ENCODE data around the gene PDS5B. TPM values are rescaled to one million over a fixed set of nuclear protein-coding genes. Genes with fewer than 3 reads are reported as not detected.
"Not testable (repeated sequence)": the region's sequence is repeated elsewhere in the genome, so short reads cannot be mapped to it uniquely, and the experiment has no call there.

Gene PDS5B
- total RNA-seq, 2 donors from 2014 or later, result 38.8 to 43.1 TPM

DNA sequence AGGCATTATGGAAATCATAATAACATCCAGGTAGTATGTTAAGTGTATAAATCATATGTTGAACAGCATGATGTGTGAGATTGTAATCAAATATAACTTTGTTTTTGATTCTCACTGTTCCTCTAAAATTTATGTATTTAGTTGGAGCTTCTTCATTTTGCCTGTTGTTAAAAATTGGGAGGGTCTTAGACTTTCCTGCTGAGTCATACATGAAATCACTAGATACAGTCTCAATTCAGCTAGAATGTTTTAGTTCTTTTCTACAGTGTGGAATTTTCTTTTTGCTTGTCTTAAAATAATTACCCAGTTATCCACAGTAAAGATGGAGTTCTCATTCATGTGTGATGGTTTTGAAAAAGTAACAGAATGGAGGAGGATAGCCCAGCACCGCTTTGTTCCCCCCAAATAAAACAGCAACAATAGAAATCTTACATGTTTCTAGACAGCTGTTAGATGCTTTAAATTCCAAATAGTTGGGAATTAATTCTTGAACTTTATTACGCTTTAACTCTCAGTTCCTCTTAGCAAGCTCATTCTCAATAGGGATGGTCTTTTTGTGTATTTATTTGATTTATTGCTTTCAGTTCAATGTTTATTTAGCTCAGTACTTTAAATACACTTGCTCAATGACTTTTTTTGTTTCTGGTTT, 109.5 kb downstream of the PDS5B start:
- intact Hi-C loops (cut with DNase I), result no loop called here
- no peak for DNase-seq (ENCODE audit: low spot score)

DNA sequence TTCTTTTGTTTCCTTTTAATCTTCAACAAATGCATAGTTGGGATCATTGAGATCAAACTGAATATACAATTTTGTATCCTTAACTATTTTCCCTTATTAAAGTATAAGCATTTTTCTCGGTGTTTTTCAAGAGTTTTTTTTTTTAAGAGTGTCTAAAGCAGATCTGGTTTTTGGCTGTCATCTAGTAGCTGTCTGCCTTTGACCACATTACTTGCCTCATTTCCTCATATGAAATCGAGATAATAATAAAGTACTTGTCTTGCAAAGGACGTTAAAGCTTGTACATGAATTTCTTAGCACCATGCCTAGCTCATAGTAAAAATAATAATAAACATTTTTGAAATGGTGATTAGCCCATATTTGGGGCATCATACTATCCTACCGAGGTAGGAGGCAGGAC, 121.2 kb downstream of the PDS5B start:
- DNase-seq (ENCODE audit: low spot score), result no peak
- intact Hi-C loops (cut with DNase I), result no loop called here

- DNase-seq (ENCODE audit: low spot score), result no peak
- intact Hi-C loops (cut with DNase I), result no loop called here
Observed at GRCh38 chr13:32713397-32713796, 127.1 kb downstream of the PDS5B start.

DNA sequence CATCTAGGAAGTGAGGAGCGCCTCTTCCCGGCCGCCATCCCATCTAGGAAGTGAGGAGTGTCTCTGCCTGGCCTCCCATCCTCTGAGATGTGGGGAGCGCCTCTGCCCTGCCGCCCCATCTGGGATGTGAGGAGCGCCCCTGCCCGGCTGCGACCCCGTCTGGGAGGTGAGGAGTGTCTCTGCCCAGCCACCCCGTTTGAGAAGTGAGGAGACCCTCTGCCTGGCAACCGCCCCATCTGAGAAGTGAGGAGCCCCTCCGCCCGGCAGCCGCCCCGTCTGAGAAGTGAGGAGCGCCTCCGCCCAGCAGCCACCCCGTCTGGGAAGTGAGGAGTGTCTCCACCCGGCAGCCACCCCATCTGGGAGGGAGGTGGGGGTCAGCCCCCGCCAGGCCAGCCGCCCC, 129.9 kb downstream of the PDS5B start:
- DNase-seq (ENCODE audit: low spot score), result peak; percentile 76
- intact Hi-C loops (cut with DNase I), result not testable (repeated sequence)

GRCh38 chr13:32720026-32720425, 133.8 kb downstream of the PDS5B start:
- intact Hi-C loops (cut with DNase I), result no loop called here
- DNase-seq (ENCODE audit: low spot score), result no peak

DNA sequence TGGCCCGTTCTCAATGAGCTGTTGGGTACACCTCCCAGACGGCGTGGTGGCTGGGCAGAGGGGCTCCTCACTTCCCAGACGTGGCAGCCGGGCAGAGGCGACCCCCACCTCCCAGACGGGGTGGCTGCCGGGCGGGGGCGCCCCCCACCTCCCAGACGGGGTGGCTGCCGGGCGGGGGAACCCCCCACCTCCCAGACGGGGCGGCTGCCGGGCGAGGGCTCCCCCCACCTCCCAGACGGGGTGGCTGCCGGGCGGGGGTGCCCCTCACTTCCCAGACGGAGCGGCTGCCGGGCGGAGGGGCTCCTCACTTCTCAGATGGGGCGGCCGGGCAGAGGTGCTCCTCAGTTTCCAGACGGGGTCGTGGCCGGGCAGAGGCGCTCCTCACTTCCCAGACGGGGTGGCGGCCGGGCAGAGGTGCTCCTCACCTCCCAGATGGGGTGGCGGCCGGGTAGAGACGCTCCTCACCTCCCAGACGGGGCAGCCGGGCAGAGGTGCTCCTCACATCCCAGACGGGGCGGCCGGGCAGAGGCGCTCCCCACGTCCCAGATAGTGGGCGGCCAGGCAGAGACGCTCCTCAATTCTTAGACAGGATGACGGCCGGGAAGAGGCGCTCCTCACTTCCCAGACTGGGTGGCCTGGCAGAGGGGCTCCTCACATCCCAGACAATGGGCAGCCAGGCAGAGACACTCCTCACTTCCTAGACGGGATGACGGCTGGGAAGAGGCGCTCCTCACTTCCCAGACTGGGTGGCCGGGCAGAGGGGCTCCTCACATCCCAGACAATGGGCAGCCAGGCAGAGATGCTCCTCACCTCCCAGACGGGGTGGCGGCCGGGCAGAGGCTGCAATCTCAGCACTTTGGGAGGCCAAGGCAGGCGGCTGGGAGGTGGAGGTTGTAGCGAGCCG, 135.1 kb downstream of the PDS5B start:
- peak; percentile 76 for DNase-seq (ENCODE audit: low spot score)
- intact Hi-C loops (cut with DNase I), result not testable (repeated sequence)

GRCh38 chr13:32722340-32722739, 136.1 kb downstream of the PDS5B start:
- DNase-seq (ENCODE audit: low spot score), result no peak
- intact Hi-C loops (cut with DNase I), result no loop called here

DNA sequence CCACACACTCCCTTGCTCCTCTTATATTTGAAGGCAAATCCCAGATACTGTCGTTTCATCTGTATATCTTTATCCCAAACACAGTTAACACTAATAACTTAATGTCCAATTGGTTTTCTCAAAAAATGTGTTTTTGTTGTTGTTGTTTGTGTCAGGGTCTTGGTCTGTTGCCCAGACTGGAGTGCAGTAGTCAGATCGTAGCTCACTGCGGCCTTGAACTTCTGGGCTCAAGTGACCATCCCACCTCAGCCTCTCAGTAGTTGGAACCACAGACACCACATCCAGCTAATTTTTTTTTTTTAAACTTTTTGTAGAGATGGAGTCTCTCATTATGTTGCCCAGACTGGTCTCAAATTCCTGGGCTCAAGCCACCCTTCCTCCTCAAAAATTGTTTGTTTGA, 137.7 kb downstream of the PDS5B start:
- no peak for DNase-seq (ENCODE audit: low spot score)
- intact Hi-C loops (cut with DNase I), result no loop called here

GRCh38 chr13:32726374-32727037, 140.3 kb downstream of the PDS5B start:
- no peak for DNase-seq (ENCODE audit: low spot score)
- intact Hi-C loops (cut with DNase I), result no loop called here

DNA sequence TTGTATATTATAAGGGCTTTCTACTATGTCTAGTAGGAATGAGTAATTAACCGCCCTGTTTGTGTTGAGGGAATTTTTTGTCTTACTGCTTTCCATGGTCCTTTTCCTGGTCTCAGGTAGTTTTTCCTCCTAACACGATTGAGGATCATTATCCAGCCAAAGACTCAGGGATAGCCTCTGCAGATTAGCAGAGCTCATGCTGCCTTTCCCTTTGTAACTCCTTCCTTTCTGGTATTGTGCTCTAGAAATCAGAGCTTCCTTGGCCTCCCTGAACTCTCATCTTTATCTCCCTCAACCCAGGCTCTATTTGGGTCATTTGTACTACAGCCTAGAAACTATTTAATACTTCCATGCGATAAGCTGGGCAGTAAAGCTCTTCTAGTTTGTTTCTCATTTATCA, 142.1 kb downstream of the PDS5B start:
- no peak for DNase-seq (ENCODE audit: low spot score)
- intact Hi-C loops (cut with DNase I), result no loop called here

- DNase-seq (ENCODE audit: low spot score); intact Hi-C loops (cut with DNase I): not testable (repeated sequence)
Observed at GRCh38 chr13:32729097-32729496, 142.8 kb downstream of the PDS5B start.

DNA sequence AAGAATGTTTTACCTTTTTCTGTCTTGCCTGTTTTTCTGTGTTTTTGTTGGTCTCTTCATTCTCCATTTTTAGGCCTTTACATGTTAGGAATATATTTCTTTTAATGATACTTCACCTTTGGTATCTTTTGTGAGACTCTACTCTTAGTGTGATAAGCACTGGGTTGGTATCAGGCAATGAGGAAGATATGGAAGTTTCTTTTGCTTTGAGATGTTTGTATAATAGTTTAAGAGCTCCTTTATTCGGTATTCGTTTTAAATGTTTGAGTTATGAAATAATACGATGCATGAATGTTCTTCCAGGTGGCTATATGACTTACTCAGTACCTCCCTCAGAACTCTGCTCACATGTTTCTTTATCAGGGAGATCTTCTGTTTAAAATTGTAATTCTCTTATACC, 144.8 kb downstream of the PDS5B start:
- DNase-seq (ENCODE audit: low spot score), result no peak
- intact Hi-C loops (cut with DNase I), result no loop called here

DNA sequence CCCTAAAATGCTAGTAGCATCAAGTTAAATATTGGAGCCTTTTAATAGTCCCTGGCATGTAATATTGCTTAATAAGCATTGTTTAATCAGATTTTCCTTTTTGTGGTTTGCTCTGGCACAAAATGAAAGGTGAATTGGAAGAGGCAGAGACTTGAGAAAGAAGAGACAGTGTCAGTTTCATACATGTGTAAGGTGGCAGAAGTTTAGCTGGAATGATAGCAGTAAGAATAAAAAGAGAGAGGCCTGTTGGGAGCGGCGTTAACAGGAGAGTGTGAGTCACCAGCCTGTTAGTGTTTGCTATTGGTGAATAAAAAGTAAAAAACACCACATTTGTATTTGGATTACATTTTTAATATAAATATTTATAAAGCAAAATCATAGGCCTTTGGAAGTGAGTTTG, 145.3 kb downstream of the PDS5B start:
- intact Hi-C loops (cut with DNase I), result no loop called here
- DNase-seq (ENCODE audit: low spot score), result no peak

- intact Hi-C loops (cut with DNase I), result no loop called here
- DNase-seq (ENCODE audit: low spot score), result no peak
Observed at GRCh38 chr13:32733690-32734089, 147.4 kb downstream of the PDS5B start.

DNA sequence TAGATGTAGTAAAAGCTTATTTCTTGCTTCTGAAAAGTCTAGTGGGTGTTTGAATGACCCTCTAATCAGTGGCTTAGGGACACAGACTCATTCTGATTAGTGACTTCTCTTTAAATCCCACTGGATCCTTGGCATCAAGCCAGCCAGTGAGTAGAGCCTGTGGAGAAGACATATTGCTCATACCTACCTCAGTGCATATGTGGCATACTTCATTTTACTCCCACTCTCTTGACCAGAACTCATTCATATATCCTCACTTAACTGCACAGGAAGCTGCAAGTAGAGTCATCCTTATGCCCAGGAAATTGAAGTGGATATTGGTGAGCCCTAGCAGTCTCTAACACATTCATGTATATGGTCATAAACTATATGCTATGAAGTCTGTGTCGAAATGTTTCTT, 148.3 kb downstream of the PDS5B start:
- no peak for DNase-seq (ENCODE audit: low spot score)
- intact Hi-C loops (cut with DNase I), result no loop called here

- no peak for DNase-seq (ENCODE audit: low spot score)
- intact Hi-C loops (cut with DNase I), result no loop called here
Observed at GRCh38 chr13:32735859-32736258, 149.6 kb downstream of the PDS5B start.

- intact Hi-C loops (cut with DNase I), result no loop called here
- no peak for DNase-seq (ENCODE audit: low spot score)
Observed at GRCh38 chr13:32736648-32737047, 150.4 kb downstream of the PDS5B start.

GRCh38 chr13:32737111-32737571, 150.9 kb downstream of the PDS5B start:
- no peak for DNase-seq (ENCODE audit: low spot score)
- intact Hi-C loops (cut with DNase I), result no loop called here

- intact Hi-C loops (cut with DNase I), result no loop called here
- DNase-seq (ENCODE audit: low spot score), result no peak
Observed at GRCh38 chr13:32737679-32738078, 151.4 kb downstream of the PDS5B start.

- DNase-seq (ENCODE audit: low spot score), result no peak
- intact Hi-C loops (cut with DNase I), result no loop called here
Observed at GRCh38 chr13:32745509-32745908, 159.3 kb downstream of the PDS5B start.

Measured in posterior vena cava (tissue), 2 donors.